HepG2 (cell line): ENCODE results near the gene ATP9A. TPM values are rescaled to one million over a fixed set of nuclear protein-coding genes. Genes with fewer than 3 reads are reported as not detected.

Source experiments
- ATAC-seq: fragments of 200-7000 bp; cut with Tn5 transposase; 3 replicates; pipeline ENCODE4 v1.9.1; 2020; ENCODE audit warnings: mild to moderate bottlenecking, moderate library complexity
- BruUV-seq: library from RNA; stranded (reverse); fragments of 400-500 nt; replicated peaks from 2 replicates; lab custom pipeline; 2021; lab: Mats Ljungman, UMichigan
- CTCF ChIA-PET: fragments of 300-600 bp; formaldehyde crosslinking; extraction: SDS; loops from one replicate; lab custom pipeline; 2021; ENCODE audit warnings: low total read pairs, inconsistent platforms, low intra/inter-chr PET ratio; lab: Yijun Ruan, JAX
- POLR2A ChIA-PET: fragments of 350-600 bp; sonication (Branson Sonifier 250); formaldehyde crosslinking; loops from one replicate; lab custom pipeline; 2020; ENCODE audit warnings: antibody characterized with exemption, inconsistent platforms; lab: Yijun Ruan, JAX
- DNase-seq: peaks from one replicate; pipeline ENCODE4 v3.0.0-alpha.2; 2015; ENCODE audit warnings: low spot score
- FAIRE-seq: peaks from 3 replicates; lab custom pipeline; 2011; peaks lifted over from hg19 to GRCh38; lab: Jason Lieb, UNC
- H2AFZ ChIP-seq: one replicate; pipeline ENCODE4 v1.6.1; 2011; ENCODE audit warnings: low read length, inconsistent platforms
- H3K27ac ChIP-seq: fragments of 300-600 bp; 3 replicates; pipeline ENCODE4 v1.8.0; 2011; ENCODE audit warnings: mixed run types, mild to moderate bottlenecking, mixed read lengths, low read length, inconsistent platforms; ENCODE audit not compliant: insufficient read depth; ENCODE audit errors: extremely low read length
- H3K27me3 ChIP-seq, 2 experiments: fragments of 200-600 bp in 1 of 2; 2 replicates in 1 of 2; 3 replicates in 1 of 2; pipeline versions ENCODE4 v1.6.0 to v1.8.0; 2011; ENCODE audit warnings: low read length in 2 of 2, mild to moderate bottlenecking in 2 of 2, moderate library complexity in 2 of 2, inconsistent platforms in 1 of 2; ENCODE audit not compliant: insufficient read depth in 2 of 2, control insufficient read depth in 1 of 2
- H3K36me3 ChIP-seq, 2 experiments: fragments of 200-600 bp in 1 of 2; replicated peaks in 1 of 2; 2 replicates in 1 of 2; 3 replicates in 1 of 2; pipeline versions ENCODE4 v1.5.1 to v1.8.0; 2011; ENCODE audit warnings: low read length in 2 of 2, inconsistent platforms in 1 of 2; ENCODE audit not compliant: insufficient read depth in 2 of 2, control insufficient read depth in 1 of 2
- H3K4me1 ChIP-seq: 2 replicates; pipeline ENCODE4 v1.5.1; 2012; ENCODE audit warnings: low read length, inconsistent platforms; ENCODE audit not compliant: insufficient read depth
- H3K4me2 ChIP-seq: 2 replicates; pipeline ENCODE4 v1.6.0; 2011; ENCODE audit warnings: low read depth, low read length, inconsistent platforms
- H3K4me3 ChIP-seq, 3 experiments: fragments of 200-600 bp in 1 of 3; sonication (generic), shearing (Covaris generic) in 1 of 3; replicated peaks in 1 of 3; 2 replicates each; pipeline ENCODE4 v1.5.1; 2011 to 2016; ENCODE audit warnings: low read length in 3 of 3, inconsistent platforms in 2 of 3, low read depth in 2 of 3, mild to moderate bottlenecking in 2 of 3, control low read depth in 1 of 3, mixed read lengths in 1 of 3; ENCODE audit not compliant: insufficient read depth in 1 of 3
- H3K79me2 ChIP-seq: one replicate; pipeline ENCODE4 v1.6.1; 2011; ENCODE audit warnings: low read length, inconsistent platforms; ENCODE audit not compliant: insufficient read depth
- H3K9ac ChIP-seq: 2 replicates; pipeline ENCODE4 v1.6.0; 2011; ENCODE audit warnings: mild to moderate bottlenecking, low read depth, low read length, inconsistent platforms; ENCODE audit not compliant: insufficient read depth
- H3K9me3 ChIP-seq: 2 replicates; pipeline ENCODE4 v1.5.1; 2012; ENCODE audit warnings: mild to moderate bottlenecking, low read length
- H4K20me1 ChIP-seq: 2 replicates; pipeline ENCODE4 v1.6.0; 2011; ENCODE audit warnings: inconsistent platforms, mild to moderate bottlenecking, low read length, moderate library complexity; ENCODE audit not compliant: insufficient read depth
- AKNA ChIP-seq: sonication (generic); formaldehyde crosslinking; IDR thresholded peaks from 2 replicates; pipeline ENCODE4 v1.4.0; 2020; ENCODE audit warnings: missing genetic modification reagents, borderline replicate concordance
- ATF3 ChIP-seq: sonication (generic); formaldehyde crosslinking; IDR thresholded peaks from 2 replicates; pipeline ENCODE4 v1.4.0; 2020; ENCODE audit warnings: missing genetic modification reagents
- HOXA7 ChIP-seq: sonication (generic); formaldehyde crosslinking; IDR thresholded peaks from 2 replicates; pipeline ENCODE4 v1.8.1; 2022; ENCODE audit warnings: mild to moderate bottlenecking, missing genetic modification reagents, moderate library complexity
- KLF16 ChIP-seq, 2 experiments: sonication (generic) in 1 of 2; formaldehyde crosslinking in 1 of 2; IDR thresholded peaks; 2 replicates each; pipeline versions ENCODE4 v1.6.1 to v1.8.0; 2016 to 2023; ENCODE audit warnings: missing genetic modification reagents in 2 of 2, missing compliant biosample characterization in 1 of 2
- MEF2D ChIP-seq: sonication (generic); formaldehyde crosslinking; IDR thresholded peaks from 2 replicates; pipeline ENCODE4 v1.5.1; 2020; ENCODE audit warnings: mild to moderate bottlenecking, missing genetic modification reagents
- NFIC ChIP-seq: IDR thresholded peaks from 2 replicates; pipeline ENCODE4 v1.6.1; 2012; ENCODE audit warnings: mild to moderate bottlenecking, low read length, inconsistent platforms
- PAXIP1 ChIP-seq: sonication (generic); formaldehyde crosslinking; conservative IDR thresholded peaks from 2 replicates; pipeline ENCODE4 v1.4.0; 2020; ENCODE audit warnings: mild to moderate bottlenecking, missing genetic modification reagents, moderate library complexity
- PRDM4 ChIP-seq: sonication (generic); formaldehyde crosslinking; IDR thresholded peaks from 2 replicates; pipeline ENCODE4 v1.9.0; 2021; ENCODE audit warnings: missing genetic modification reagents, borderline replicate concordance
- ZNF558 ChIP-seq: sonication (generic); formaldehyde crosslinking; IDR thresholded peaks from 2 replicates; pipeline ENCODE4 v1.9.0; 2022; ENCODE audit warnings: mild to moderate bottlenecking, missing genetic modification reagents, borderline replicate concordance
- WGBS: methylation state at CpG from one replicate; pipeline ENCODE4 v1.1.6; 2017; ENCODE audit warnings: low lambda C conversion rate; 5-methylcytosine and 5-hydroxymethylcytosine counted together
- in situ Hi-C: cut with HindIII; loops from 2 replicates; pipeline ENCODE4 v1.10.0; 2017; ENCODE audit warnings: low pct_unique_long_range_greater_than_20kb; ENCODE audit not compliant: extremely low pct_ligation_motif_present
- intact Hi-C: fragments of 100-400 bp; cut with micrococcal nuclease; formaldehyde crosslinking; loops from one replicate; pipeline ENCODE4 v1.10.0; 2022; ENCODE audit not compliant: unreplicated experiment
- polyA plus RNA-seq, 8 experiments: library from polyadenylated mRNA; depleted of rRNA in 3 of 8; stranded (reverse) in 7 of 8; unstranded in 1 of 8; fragments of >200 nt; fragmentation: Illumina TruSeq in 4 of 8; extraction: Trizol in 4 of 8; gene quantifications; 2 replicates each; pipeline versions ENCODE4 v1.2.1 to v1.2.3, GENCODE V29; 2011 to 2016; ENCODE audit warnings: low read depth in 4 of 8, missing spikeins in 1 of 8, mixed read lengths in 1 of 8; ENCODE audit not compliant: insufficient read depth in 1 of 8
- total RNA-seq, 5 experiments: library from RNA; depleted of rRNA; stranded (reverse); fragments of >200 nt; fragmentation: Illumina TruSeq; extraction: Trizol; gene quantifications; 2 replicates each; pipeline ENCODE4 v1.2.3, GENCODE V29; 2016; ENCODE audit warnings: low read depth in 1 of 5

ATP9A gene
- total and polyA plus RNA-seq, 2 of the 13 experiments (the other 11 are each of a cell fraction or from before 2014, with no cell fraction given) = 11.8 to 18.5 TPM

GRCh38 chr20:51628533-51629398, 139.4 kb downstream of the ATP9A start:
- H3K79me2 ChIP-seq = no peaks in the 10 kb centered on the region
- 37% methylated on average over 8 of the region's 8 CpGs for WGBS
- no peak overlapping the region for H2AFZ ChIP-seq
- peak overlapping the region; percentile 72 for H3K4me2 ChIP-seq
- no TSS peak for BruUV-seq
- peak overlapping the region; percentile 47; the same call in 1 of the 2 replicates for H3K9ac ChIP-seq
- in situ Hi-C loops (no loop called here), intact Hi-C loops (loop anchor here (10.0 kb wide), 1 partner anchor 644 kb away; no protein-coding TSS in a partner anchor)
- DNase-seq = peak; percentile 90
- peaks cover 4 to 16% of the 10 kb centered on the region in 2 experiments; a peak in 3 of 5 replicates for H3K36me3 ChIP-seq
- FAIRE-seq = peak; percentile 89
- ChIA-PET CTCF (no interaction called here), POLR2A (no interaction called here)
- ATAC-seq = peak; percentile 87
- H3K27me3 ChIP-seq = no peaks in the 10 kb centered on the region
- no peaks in the 10 kb centered on the region for H3K9me3 ChIP-seq
- peaks cover 30% of the 10 kb centered on the region for H3K4me1 ChIP-seq
- H3K27ac ChIP-seq = peak overlapping the region; percentile 52
- H3K4me3 ChIP-seq = peak overlapping the region in 2 of 3 experiments; percentile 20 to 29; a peak in 2 of 6 replicates
- H4K20me1 ChIP-seq = no peaks in the 10 kb centered on the region
- TF ChIP-seq HOXA7 (CRISPR knock-in tag) = no peak
- no peak for TF ChIP-seq PRDM4 (CRISPR knock-in tag)
- no peak for TF ChIP-seq ZNF558 (CRISPR knock-in tag)
- peak in 1 of 2 experiments; percentile 29; a peak in 1 of 4 replicates for TF ChIP-seq KLF16 (CRISPR knock-in tag; IDR thresholded peaks at IDR 0.05)
- TF ChIP-seq MEF2D (CRISPR knock-in tag) = peak; percentile 45; the same call in 1 of the 2 replicates
- peak; percentile 99 for TF ChIP-seq PAXIP1 (CRISPR knock-in tag)
- 0 out of 2 replicates have a peak, but pooled peaks have one; percentile 49 for TF ChIP-seq NFIC
- no peak for TF ChIP-seq AKNA (CRISPR knock-in tag)
- no peak; the same call in 1 of the 2 replicates for TF ChIP-seq ATF3 (CRISPR knock-in tag)
